Measurements from ENCODE around the gene VSIG8.

VSIG8 gene

DNA sequence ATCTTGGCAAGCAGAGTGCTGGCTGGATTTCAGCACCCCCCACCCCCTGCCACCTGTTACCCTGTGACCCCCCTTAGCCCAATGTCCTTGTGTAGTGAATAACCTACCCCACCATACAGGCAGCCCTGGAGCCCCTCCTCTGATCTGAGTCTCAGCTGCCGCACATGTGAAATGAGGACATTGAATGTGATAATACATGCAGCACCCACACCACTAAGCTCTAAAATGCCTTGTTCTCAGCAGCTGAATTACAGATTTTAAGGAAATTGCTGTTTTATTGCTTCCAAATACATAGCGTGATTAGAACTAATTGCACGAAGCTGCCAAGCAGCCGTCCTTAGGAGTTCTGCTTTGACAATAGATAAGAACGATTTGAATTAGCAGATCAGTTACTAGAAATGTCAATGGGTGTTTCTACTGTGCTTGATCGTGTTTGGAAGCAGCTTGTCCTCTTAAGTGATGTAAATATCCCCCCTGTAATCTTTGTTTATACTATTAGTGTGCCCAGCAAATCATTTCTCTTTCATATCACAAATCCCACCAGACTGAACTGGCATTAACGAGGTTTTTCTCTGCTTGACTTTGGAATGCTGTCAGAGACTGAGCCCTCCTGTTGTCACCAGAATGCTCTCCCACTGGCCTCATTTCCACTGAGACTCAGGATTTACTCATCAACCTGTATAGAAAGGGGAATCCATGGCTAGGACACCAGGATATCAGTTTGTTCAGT lies 30.9 kb downstream of the VSIG8 start:
- TF ChIP-seq, protein P1, sequence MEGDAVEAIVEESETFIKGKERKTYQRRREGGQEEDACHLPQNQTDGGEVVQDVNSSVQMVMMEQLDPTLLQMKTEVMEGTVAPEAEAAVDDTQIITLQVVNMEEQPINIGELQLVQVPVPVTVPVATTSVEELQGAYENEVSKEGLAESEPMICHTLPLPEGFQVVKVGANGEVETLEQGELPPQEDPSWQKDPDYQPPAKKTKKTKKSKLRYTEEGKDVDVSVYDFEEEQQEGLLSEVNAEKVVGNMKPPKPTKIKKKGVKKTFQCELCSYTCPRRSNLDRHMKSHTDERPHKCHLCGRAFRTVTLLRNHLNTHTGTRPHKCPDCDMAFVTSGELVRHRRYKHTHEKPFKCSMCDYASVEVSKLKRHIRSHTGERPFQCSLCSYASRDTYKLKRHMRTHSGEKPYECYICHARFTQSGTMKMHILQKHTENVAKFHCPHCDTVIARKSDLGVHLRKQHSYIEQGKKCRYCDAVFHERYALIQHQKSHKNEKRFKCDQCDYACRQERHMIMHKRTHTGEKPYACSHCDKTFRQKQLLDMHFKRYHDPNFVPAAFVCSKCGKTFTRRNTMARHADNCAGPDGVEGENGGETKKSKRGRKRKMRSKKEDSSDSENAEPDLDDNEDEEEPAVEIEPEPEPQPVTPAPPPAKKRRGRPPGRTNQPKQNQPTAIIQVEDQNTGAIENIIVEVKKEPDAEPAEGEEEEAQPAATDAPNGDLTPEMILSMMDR (IDR thresholded peaks at IDR 0.05), result no peak
- H3K27ac ChIP-seq, result no peak overlapping the region
- no peak overlapping the region for H3K4me3 ChIP-seq
- DNase-seq (ENCODE audit: low spot score), result no peak

DNA sequence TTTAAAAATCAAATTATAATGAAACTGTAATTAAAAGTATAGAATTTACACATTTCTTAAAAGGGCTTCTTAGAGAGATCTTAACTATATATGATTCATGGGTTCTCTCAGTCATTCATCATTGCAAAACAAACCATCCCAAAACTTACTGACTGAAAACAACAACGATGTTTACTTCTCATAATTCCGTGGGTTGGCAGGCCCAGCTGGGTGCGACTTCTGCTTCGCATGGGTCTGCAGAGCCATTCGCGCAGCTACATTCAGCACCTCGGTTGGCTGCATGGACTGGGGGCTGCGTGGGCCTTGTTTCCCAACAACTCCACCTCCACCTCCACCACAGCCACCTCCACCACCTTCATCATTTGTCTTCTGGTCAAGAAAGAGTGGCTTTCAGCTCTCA lies 31.7 kb downstream of the VSIG8 start:
- Histone ChIP-seq H3K4me3 (no peak overlapping the region), H3K27ac (no peak overlapping the region)
- DNase-seq (ENCODE audit: low spot score), result no peak
- TF ChIP-seq, protein P1 (IDR thresholded peaks at IDR 0.05), result no peak

DNA sequence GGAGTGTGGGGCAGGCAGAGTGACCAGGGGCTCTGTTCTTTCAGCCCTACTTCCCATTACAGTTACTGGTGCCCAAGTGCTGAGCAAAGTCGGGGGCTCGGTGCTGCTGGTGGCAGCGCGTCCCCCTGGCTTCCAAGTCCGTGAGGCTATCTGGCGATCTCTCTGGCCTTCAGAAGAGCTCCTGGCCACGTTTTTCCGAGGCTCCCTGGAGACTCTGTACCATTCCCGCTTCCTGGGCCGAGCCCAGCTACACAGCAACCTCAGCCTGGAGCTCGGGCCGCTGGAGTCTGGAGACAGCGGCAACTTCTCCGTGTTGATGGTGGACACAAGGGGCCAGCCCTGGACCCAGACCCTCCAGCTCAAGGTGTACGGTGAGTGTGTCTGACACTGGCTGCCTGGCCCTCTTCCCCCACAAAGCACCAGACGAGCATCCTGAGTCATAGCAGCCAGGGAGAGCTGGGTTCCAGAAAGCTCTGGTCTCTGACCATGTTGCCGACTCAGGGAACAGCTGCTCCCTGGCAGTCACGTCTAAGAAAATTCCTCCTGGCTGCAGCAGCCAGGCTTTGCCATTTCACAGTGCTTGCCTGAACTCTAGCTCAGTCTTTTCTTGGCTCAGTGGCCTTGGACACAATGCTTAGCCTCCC lies 32.5 kb downstream of the VSIG8 start:
- Histone ChIP-seq H3K27ac (no peak overlapping the region), H3K4me3 (no peak overlapping the region)
- DNase-seq (ENCODE audit: low spot score), result no peak
- TF ChIP-seq, protein P1 (IDR thresholded peaks at IDR 0.05), result no peak

DNA sequence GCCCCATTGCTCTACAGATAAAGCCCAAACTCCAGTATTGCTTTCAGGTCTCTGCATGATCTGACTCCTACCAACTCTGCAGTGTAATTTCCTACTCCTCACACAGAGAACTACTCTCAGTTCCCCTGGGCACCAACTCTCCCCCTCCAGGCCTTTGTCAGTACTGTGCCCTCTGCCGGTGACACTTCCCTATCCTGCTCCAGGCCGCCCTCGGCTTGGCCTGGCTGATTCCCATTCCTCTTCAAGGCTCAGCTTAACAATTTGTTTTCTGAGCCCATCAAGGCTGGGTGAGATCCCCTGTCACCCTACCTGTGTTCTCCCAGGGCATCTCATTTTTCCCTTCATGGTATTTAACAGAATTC lies 33.2 kb downstream of the VSIG8 start:
- DNase-seq (ENCODE audit: low spot score), result no peak

DNA sequence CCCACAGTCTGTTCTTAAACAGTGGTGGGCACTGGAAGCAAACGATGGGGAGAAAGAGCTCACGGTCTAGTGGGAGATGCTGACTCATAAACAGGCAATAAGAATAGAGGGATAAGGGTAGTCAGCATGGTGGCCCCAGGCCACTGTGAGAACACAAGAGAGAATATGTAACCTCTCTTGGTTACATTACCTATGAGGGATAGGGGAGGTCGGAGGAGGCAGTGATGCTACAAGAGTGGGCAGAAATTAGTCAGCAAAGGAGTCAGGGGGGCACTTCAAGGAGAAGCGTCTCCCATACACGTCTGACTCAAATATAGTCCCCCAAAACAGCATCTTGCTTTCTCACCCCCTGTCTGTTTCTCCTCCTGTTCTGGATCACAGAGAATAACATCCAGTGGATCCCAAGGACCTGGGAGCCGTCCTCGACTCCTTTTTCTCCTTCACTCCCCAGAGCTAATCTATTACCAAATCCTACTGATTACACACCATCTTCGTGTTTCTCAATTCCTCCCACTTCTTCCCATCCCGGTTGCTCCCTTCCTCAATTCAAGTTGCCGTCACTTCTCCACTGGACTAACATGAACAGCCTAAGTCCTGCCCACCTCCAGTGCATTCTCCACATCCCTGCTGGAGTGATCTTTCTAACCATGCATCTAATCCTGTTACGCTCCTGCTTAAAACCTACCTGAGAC lies 33.7 kb downstream of the VSIG8 start:
- no peak for DNase-seq (ENCODE audit: low spot score)
- peak overlapping the region in 1 of 2 donors; percentile 40 for H3K27ac ChIP-seq

More for the DNA sequence above, 33.2 kb downstream of the VSIG8 start:
- TF ChIP-seq, protein P1 (IDR thresholded peaks at IDR 0.05), result no peak
- Histone ChIP-seq H3K4me3 (no peak overlapping the region), H3K27ac (no peak overlapping the region)

DNA sequence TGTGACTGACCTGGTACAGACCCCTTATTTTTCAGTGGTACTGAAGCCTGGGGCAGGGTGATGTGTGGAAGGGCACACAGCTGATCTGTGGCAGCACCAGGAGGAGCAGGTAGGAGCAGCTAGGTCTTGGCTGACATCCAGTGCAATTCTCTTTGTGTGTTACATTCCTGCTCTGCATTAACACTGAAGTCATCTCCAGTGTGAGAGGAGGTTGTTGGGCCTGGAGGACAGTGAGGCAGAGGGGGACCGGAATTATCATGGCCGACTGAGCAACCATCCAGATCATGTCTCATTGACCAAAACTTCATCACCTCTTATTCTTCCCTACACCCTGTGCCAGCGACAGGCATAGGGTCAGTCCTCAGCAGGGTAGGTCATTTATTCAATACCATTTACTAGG lies 34.3 kb downstream of the VSIG8 start:
- H3K27ac ChIP-seq, result peak overlapping the region in 1 of 2 donors; percentile 40
- TF ChIP-seq, protein P1 (IDR thresholded peaks at IDR 0.05), result no peak
- H3K4me3 ChIP-seq, result peak overlapping the region; percentile 28
- DNase-seq (ENCODE audit: low spot score), result no peak

More for the DNA sequence above, 33.7 kb downstream of the VSIG8 start:
- TF ChIP-seq, protein P1 (IDR thresholded peaks at IDR 0.05), result no peak
- peak overlapping the region; percentile 28 for H3K4me3 ChIP-seq

All from coronary artery (tissue), 2 donors.